Measurements from ENCODE around the gene RUSC2.

RUSC2 gene

DNA sequence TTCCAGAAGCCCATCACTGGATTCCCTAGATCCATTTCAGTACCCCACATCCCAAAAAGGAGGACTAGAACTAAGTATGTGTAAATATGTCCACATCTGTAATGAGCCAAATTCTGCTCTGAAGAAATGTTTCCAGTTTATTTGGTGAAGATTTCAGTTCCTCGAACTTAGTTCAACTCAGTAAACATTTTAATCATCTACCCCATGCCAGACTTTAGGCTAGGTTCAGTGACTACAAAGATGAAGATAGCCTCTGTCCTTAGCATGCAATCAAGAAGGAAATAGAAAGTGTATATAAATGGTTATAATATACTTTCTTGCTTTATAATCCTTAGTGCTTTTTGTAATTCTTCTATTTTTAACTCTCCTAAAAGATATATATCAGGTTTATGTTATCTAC is 21.5 kb downstream of the RUSC2 start:
- Histone ChIP-seq H3K4me3 (ENCODE audit: low read depth, low read length) (no peak overlapping the region), H3K36me3 (no peaks in the 10 kb centered on the region), H3K9me3 (no peaks in the 10 kb centered on the region), H3K27me3 (no peaks in the 10 kb centered on the region; the same call in 1 of the 2 replicates), H3K4me1 (no peaks in the 10 kb centered on the region)
- TF ChIP-seq, protein P1, sequence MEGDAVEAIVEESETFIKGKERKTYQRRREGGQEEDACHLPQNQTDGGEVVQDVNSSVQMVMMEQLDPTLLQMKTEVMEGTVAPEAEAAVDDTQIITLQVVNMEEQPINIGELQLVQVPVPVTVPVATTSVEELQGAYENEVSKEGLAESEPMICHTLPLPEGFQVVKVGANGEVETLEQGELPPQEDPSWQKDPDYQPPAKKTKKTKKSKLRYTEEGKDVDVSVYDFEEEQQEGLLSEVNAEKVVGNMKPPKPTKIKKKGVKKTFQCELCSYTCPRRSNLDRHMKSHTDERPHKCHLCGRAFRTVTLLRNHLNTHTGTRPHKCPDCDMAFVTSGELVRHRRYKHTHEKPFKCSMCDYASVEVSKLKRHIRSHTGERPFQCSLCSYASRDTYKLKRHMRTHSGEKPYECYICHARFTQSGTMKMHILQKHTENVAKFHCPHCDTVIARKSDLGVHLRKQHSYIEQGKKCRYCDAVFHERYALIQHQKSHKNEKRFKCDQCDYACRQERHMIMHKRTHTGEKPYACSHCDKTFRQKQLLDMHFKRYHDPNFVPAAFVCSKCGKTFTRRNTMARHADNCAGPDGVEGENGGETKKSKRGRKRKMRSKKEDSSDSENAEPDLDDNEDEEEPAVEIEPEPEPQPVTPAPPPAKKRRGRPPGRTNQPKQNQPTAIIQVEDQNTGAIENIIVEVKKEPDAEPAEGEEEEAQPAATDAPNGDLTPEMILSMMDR (IDR thresholded peaks at IDR 0.05; ENCODE audit: low read depth, low read length): no peak
- DNase-seq: no peak

DNA sequence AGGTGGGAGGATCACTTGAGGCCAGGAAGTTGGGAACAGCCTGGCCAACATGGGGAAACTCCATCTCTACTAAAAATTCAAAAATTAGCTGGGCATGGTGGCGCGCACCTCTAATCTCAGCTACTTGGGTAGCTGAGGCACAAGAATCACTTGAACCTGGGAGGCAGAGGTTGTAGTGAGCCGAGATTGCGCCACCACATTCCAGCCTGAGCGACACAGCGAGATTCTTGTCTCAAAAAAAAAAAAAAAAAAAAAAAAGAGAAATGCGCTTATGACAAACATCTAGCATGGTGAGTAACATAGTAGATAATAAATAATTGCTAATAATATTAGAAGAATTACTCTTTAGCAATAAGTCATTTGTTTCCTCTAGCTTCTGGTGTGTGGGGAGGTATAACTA is 25.9 kb downstream of the RUSC2 start:
- Histone ChIP-seq H3K36me3 (no peaks in the 10 kb centered on the region), H3K4me3 (ENCODE audit: low read depth, low read length) (no peak overlapping the region), H3K4me1 (no peaks in the 10 kb centered on the region), H3K9me3 (no peaks in the 10 kb centered on the region), H3K27me3 (no peaks in the 10 kb centered on the region)
- DNase-seq: no peak
- TF ChIP-seq, protein P1 (IDR thresholded peaks at IDR 0.05; ENCODE audit: low read depth, low read length): no peak

DNA sequence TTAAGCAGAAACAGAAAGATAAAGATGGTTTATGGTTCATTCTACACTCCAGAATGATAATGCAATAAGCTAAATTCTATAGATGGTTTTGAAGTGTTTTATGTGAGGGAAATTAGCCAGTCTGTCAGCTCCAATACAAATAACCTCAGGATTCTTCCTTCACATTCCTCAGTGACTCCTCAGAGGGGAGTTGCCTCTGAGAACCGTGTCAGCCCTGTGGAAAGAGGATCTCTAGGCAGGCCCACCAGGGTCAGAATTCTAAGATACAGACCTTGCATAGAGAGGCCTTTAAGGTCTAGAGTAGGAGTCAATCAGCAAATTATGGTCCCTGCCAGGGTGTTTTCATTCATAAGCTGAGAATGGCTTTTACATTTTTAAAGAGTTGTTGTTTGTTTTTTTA is 26.6 kb downstream of the RUSC2 start:
- no peak for DNase-seq
- H3K27me3 ChIP-seq: no peaks in the 10 kb centered on the region
- H3K36me3 ChIP-seq: no peaks in the 10 kb centered on the region
- H3K9me3 ChIP-seq: no peaks in the 10 kb centered on the region
- no peaks in the 10 kb centered on the region for H3K4me1 ChIP-seq
- TF ChIP-seq, protein P1 (IDR thresholded peaks at IDR 0.05; ENCODE audit: low read depth, low read length): no peak
- H3K4me3 ChIP-seq (ENCODE audit: low read depth, low read length): no peak overlapping the region

DNA sequence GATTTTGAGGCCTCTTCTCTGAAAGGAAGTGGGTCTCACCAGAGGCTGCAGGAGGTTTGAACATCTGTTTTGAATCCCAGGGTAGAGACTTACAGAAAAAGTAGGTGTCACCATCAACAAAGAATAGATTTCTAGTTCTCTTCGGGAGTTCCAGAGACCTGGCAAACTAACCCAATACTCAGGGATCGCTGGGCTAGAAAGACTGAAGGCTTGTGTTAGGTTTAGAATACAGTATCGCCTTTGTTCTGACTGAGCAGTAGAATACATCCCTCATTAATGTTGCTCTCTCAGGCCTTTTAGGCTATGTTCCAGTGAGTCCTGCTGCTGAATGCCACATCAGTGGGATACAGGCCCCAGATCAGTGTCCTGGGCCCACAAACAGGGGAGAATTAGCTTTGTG is 27.2 kb downstream of the RUSC2 start:
- Histone ChIP-seq H3K27me3 (no peaks in the 10 kb centered on the region), H3K9me3 (no peaks in the 10 kb centered on the region), H3K36me3 (no peaks in the 10 kb centered on the region), H3K4me3 (ENCODE audit: low read depth, low read length) (no peak overlapping the region), H3K4me1 (no peaks in the 10 kb centered on the region)
- TF ChIP-seq, protein P1 (IDR thresholded peaks at IDR 0.05; ENCODE audit: low read depth, low read length): no peak
- no peak for DNase-seq

DNA sequence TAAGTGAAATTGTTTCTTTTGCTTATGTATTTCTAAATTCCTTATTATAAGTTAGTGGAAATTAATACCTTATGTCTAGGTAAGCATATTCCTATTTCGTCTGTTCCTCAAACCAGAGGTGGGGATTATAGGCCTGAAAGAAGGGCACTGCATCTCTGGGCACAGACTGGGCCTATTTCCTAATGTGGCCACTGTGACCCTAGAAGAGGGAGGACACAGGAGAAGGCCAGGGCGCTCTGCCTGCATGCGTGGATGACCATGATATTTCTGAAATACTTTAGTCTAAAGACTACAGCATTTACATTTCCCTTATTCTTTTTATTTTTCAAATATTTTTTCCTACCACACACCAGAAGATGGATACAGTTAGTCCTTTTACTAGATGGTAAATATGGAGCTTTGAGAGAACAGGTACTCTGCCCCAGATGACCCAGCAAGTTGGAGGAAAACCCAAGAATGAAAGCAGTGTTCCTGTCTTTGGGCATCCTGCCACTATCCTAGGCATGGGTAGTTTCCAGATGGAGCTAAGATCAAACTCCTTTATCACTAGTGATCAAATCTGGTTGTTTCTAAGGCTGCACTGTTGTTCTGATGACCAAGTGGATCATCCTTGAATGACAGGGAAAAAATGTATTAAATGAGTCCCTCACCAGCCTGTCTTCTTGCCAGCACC is 27.8 kb downstream of the RUSC2 start:
- H3K36me3 ChIP-seq: no peaks in the 10 kb centered on the region
- H3K4me3 ChIP-seq (ENCODE audit: low read depth, low read length): no peak overlapping the region
- no peak for DNase-seq
- no peaks in the 10 kb centered on the region for H3K4me1 ChIP-seq
- no peaks in the 10 kb centered on the region for H3K9me3 ChIP-seq
- TF ChIP-seq, protein P1 (IDR thresholded peaks at IDR 0.05; ENCODE audit: low read depth, low read length): no peak
- H3K27me3 ChIP-seq: no peaks in the 10 kb centered on the region

DNA sequence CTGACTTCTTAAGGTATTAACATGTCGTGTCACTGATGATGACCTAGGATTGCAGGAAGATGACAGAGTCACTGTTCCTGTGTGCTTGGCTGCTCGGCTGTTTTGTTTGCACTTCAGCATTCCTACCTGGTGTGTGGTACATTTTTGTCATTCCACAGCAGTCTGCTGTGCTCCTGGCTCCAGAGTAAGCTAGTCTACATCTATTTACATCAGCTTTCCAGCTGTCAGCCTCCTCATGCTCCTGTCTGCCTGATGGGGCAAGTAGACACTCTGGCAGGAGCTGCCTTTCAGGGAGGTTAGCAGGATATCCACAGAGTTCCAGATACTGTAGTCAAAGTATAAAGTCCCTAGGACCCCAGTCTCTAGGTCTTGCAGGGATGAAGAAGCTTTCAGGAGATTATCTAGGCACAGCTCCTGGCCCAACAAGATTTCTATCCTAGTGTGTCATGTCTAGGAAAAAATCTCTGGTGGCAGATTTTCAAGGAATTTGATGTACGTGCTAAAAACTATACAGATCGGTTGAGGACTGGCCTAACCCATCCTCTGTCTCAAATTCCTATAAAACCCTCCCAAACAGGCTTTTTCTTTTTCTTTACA is 28.4 kb downstream of the RUSC2 start:
- no peak overlapping the region for H3K4me3 ChIP-seq (ENCODE audit: low read depth, low read length)
- TF ChIP-seq, protein P1 (IDR thresholded peaks at IDR 0.05; ENCODE audit: low read depth, low read length): no peak
- H3K27me3 ChIP-seq: no peaks in the 10 kb centered on the region
- no peak for DNase-seq
- no peaks in the 10 kb centered on the region for H3K9me3 ChIP-seq
- H3K4me1 ChIP-seq: no peaks in the 10 kb centered on the region
- no peaks in the 10 kb centered on the region for H3K36me3 ChIP-seq
